Peyer's patch (tissue), 4 donors: ENCODE measurements around the gene QSER1.

Source experiments
- CTCF ChIP-seq, 6 experiments: fragments of 450-650 bp in 4 of 6; fragments of 200-600 bp in 2 of 6; sonication (generic) in 1 of 6; IDR thresholded peaks; one replicate each; pipeline ENCODE4 v1.5.1; 2017 to 2019; ENCODE audit warnings: antibody characterized with exemption in 6 of 6, mild to moderate bottlenecking in 3 of 6, moderate library complexity in 1 of 6
- POLR2A ChIP-seq, 2 donors: fragments of 450-650 bp; IDR thresholded peaks; one replicate each; pipeline ENCODE4 v1.5.1; 2017; ENCODE audit warnings: antibody characterized with exemption in 2 of 2, mild to moderate bottlenecking in 2 of 2, moderate library complexity in 2 of 2

GRCh38 chr11:33005175-33005574, 112.6 kb downstream of the QSER1 start:
- TF ChIP-seq CTCF (IDR thresholded peaks at IDR 0.05) (no peak), POLR2A (IDR thresholded peaks at IDR 0.05) (no peak)
